SHP77 (cell line): Measurements from ENCODE around the gene MAVS.
"Not testable (repeated sequence)": the region's sequence is repeated elsewhere in the genome, so short reads cannot be mapped to it uniquely, and the experiment has no call there.

Experiments used
- DNase-seq, 2 experiments: peaks; one replicate each; lab custom pipeline; 2025; lab: John Stamatoyannopoulos, UW

MAVS gene

GRCh38 chr20:3888622-3889488, 42.2 kb downstream of the MAVS start, which contains the start of gene PANK2:
Gene PANK2 (plus strand): TSS chr20:3889387.
- DNase-seq: peak; percentile 96

- DNase-seq: peak in 1 of 2 experiments; percentile 39
Measured at GRCh38 chr20:3889489-3890397, 43.1 kb downstream of the MAVS start.

DNA sequence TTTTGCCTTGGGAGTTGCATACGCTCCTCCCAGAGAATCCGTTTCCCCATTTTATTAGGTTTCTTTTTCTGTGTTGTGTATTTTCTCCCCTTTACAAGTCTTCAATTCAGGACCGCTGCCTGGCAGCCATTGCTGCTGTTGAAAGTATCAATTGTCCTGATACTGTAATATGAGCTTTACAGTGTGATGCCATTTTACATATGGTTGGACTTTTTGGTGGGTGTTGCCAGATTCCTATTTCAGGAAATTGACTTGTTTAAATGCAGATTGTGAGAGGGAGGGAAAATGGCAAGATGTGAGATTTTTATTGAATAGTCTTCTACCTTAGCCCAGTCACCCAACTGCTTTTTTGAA, 43.7 kb downstream of the MAVS start:
- no peak for DNase-seq

DNA sequence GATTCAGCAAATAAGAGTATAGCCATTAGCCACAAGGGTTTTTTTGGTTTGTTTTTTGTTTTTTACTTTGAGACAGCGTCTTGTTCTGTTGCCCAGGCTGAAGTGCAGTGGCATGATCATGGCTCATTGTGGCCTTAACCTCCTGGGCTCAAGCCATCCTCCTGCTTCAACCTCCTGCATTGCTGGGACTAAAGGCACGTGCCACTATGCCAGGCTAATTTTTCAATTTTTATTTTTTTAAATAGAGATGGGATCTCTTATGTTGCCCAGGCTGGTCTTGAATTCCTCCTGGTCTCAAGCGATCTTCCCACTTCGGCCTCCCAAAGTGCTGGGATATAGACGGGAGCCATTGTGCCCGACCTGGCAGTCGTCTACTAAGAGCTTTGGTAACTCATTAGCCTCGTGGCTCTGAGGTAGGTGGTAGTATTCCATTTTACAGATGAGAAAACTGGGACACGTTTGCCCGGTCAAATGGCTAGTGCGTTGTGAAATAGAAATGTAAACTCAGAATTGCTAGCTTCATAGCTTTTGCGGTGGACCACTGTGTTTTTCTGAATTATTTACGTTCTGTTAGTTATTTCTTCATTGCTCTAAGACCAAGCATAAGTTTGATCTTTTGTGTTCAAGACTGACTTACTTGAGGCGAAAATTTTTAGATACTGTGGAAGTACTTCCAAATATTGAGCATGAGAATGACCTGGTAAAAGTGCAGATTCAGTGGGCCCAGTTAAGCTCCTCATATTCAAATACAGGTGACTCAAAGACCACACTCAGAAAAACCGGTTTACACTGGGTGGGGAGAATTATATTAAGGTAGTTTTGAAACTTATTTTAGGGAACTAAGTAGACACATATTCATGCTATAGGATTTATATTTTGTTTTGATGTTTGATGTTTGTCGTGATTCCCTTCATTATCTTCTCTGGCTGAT, 44.6 kb downstream of the MAVS start:
- no peak for DNase-seq

DNA sequence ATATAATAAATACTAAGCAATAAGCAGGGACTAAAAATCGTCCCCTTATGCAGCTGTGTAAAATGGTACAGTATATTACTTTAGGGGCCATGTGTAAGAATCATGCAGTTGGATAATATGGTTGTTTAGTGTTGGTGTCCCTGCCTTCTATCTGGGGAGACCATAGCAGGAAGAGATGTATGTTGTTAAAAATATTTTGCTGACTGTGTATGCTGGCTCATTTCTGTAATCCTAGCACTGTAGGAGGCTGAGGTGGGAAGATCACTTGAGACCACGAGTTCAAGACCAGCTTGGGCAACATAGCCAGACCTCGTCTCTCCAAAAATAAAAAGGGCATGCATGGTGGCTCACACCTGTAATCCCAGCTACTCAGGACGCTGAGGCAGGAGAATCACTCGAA, 48.2 kb downstream of the MAVS start:
- no peak for DNase-seq

- no peak for DNase-seq
Measured at GRCh38 chr20:3896302-3896701, 49.7 kb downstream of the MAVS start.

DNA sequence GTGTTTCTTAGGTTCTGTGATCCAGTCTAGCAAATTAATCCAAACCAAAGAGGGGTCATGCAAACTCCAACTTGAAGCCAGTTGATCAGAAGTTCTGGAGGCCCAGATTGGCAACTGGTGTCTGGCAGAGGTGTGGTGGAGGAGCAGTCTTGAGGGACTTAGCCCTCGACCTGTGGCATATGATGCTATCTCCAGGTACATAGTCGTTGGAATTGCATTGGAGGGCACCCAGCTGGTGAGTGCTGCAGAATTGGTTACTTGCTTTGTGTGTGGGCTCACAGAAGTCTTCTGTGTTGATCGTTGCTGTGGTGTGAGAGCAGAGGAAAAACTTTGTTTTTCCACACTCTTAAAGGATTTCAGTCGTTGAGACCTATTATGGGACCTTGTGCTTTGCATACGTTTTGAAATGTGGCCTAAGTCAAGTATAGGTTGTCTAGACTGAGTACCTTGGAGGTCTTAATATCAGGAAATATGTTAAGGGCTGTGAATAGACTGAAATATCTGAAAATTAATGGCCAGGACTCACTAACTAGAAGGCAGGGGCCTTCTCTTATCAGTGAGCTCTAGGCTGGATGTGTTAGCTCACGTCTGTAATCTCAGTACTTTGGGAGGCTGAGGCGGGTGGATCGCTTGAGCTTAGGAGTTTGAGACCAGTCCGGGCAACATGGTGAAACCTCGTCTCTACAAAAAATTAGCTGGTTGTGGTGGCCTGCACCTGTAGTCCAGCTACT, 50.4 kb downstream of the MAVS start:
- DNase-seq: no peak

GRCh38 chr20:3898181-3898580, 51.5 kb downstream of the MAVS start:
- DNase-seq: not testable (repeated sequence)

GRCh38 chr20:3898639-3899038, 52.0 kb downstream of the MAVS start:
- DNase-seq: no peak

DNA sequence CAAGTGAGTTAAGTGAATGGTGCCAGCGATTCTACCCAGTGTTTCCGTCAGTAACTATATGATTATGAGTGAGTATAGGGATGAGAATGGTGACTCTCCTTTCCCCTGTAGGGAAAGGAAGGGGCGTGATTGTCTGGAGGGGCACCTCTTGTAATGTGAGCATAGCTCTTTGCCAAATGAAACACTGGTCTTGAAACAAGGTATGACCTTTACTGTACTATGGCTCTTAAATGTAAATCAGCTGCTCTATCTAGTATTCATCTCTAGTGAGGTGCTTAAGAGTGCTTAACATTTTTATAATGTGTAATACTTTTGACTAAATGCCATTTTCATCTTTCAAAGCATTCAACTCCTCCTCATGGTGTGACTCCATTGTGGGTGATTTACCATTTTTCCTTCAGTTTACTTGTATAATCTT, 53.6 kb downstream of the MAVS start:
- DNase-seq: no peak

DNA sequence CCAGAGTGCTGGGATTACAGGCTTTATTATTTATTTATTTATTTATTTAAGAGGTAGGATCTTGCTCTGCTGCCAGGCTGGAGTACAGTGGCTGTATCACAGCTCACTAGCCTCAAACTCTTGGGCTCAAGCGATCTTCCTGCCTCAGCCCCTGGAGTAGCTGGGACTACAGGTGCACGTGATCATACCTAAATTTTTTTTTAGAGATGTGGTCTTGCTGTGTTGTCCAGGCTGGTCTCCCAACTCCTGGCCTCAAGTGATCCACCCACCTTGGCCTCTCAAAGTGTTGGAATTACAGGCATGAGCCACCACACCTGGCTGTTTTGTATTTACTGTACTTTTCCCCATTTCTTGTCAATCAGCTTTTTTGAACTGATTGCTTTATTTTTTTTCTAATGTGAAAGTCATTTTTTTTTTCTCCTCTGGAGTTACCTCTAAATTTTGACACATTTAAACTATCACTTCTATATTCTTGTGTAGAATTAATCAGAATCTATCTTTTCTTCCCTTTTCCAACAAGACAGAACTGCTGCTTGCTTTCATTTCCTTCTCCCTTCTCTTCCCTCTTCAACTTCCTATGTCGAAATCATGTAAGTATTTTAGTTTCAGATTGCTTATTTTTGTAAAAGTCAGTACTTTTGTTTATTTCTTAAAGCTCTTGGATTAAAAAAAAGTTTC, 54.5 kb downstream of the MAVS start:
- no peak for DNase-seq

DNA sequence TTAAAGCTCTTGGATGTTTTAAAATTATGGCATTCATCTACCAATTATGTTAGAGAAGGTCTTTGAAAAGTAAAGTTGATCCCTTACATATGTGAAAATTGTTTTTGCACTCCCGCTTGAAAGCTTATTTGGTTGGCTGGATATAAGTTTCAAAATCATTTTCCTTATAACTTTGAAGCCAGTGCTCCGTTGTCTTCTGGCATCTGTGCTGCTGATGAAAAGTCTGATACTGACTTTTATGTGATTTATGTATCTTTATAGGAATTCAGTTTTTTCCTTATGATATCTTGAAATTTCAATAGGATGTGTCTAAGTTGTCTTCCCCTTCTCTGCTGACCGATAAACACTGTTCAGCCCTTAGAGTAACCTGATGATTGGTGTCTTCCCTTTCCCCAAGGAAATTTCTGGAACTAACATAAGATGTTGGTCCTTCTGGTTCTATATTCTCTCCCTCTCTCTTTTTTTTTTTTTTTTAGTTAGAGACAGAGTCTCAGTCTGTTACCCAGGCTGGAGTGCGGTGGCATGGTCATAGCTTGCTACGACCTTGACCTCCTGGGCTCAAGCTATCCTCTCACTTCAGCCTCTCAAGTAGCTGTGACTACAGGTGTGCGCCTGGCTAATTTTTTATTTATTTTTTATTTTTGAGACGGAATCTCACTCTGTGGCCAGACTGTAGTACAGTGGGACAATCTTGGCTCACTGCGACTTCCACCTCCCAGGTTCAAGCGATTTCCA, 55.2 kb downstream of the MAVS start:
- no peak for DNase-seq

DNA sequence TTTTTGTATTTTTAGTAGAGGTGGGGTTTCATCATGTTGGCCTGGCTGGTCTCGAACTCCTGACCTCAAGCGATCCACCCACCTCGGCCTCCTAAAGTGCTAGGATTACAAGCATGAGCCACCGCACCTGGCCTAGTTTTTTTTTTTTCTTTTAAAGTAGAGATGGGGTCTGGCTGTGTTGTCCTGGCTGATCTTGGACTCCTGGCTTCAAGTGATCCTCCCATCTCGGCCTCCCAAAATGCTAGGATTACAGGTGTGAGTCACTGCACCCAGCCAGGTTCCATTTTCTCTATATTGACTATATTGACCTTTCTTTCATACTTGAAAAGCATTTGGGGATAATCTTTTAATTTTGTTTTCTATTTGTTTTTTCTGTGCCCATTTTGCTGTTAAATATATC, 55.8 kb downstream of the MAVS start:
- no peak for DNase-seq

DNA sequence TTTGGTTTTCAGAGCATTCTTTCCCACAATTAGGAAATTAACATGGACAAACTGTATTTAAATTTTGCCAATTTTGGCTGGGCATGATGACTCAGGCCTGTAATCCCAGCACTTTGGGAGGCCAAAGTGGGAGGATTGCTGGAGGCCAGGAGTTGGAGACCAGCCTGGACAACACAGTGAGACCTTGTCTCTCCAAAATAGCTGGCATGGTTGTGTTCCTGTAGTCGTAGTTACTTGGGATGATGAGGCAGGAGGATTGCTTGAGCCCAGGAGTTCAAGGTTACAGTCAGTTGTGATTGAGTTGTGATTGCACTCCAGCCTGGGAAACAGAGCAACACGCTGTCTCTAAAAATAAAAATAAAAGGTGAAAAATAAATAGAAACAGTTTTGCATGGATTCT, 57.6 kb downstream of the MAVS start:
- DNase-seq: no peak

GRCh38 chr20:3904857-3905256, 58.2 kb downstream of the MAVS start:
- no peak for DNase-seq

DNA sequence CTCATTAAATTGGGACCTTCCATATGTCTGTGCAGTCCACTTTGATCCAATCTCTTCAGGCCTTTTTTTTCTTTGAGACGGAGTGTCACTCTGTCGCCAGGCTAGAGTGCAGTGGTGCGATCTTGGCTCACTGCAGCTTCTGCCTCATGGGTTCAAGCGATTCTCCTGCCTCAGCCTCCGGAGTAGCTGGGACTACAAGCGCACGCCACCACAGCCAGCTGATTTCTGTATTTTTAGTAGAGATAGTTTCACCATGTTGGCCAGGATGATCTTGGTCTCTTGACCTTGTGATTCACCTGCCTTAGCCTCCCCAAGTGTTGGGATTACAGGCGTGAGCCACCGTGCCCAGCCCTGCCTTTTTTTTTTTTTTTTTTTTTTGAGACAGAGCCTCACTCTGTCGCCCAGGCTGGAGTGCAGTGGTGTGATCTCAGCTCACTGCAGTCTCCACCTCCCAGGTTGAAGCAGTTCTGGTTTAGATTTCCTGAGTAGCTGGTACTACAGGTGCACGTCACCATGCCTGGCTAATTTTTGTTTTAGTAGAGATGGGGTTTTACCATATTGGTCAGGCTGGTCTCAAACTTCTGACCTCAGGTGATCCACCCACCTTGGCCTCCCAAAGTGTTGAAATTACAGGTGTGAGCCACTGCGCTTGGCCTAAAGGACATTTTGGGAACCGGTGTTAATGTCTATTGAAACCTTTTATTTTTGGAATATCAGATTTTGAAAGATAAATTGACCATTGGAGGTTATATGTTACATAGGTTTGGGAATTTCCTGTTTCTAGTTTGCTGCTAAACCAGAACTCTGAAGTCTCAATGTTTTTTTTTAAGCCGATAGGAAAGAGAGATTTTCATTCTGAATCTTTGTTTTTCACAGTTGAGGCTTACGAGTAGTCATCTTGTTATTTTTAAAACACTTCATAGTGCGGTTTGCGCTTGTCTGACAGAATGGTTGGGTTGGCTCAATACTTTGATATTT, 60.4 kb downstream of the MAVS start:
- DNase-seq: not testable (repeated sequence)

DNA sequence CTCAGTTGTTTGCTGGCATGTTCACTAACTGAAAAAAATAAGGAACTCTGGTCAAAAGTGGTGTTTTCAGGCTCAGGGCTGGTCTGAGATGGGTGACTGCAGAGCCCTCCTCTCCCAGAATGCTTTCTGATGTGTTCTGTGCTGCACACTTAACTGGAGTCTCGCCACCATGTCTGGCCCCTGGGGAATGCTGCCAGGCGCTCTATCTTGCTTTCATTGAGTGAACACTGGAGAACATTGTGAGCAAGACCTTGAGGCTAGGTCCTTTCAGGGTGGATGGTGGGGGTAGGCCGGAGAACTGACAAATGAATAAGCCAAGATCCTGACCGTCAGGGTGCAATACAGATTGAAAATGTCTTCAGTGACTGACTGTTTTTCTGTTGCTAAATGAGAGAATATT, 62.0 kb downstream of the MAVS start:
- DNase-seq: no peak

DNA sequence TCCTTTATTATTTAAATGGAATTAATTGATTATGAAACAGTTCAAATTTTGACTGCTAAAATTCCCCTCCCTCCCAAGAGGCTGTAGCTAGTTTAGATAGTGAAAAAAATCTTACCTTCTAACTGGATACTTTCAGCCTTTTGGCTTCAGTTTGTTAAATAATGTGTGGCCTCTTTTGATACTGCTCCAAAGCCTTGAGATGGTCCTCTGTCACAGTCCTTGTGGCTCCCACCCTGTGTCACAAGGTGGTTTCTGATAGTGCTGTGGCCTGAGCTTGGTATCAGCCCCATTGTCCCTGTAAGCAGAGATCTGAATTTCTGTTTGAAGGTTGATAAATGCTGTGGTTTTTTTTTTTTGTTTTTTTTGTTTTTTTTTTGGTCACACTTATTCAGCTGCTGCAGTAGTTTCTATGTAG, 63.3 kb downstream of the MAVS start:
- no peak for DNase-seq

GRCh38 chr20:3910853-3911252, 64.2 kb downstream of the MAVS start:
- DNase-seq: no peak
